AG04449 (cell line): ENCODE measurements around the gene ZP4.

ENCODE experiments used
- CTCF ChIA-PET: fragments of 350-600 bp; formaldehyde crosslinking; extraction: SDS; loops from one replicate; lab custom pipeline; 2021; ENCODE audit warnings: antibody characterized with exemption; lab: Yijun Ruan, JAX
- POLR2A ChIA-PET: fragments of 400-600, 350-600 bp; formaldehyde crosslinking; extraction: SDS; loops from one replicate; lab custom pipeline; 2020; ENCODE audit warnings: antibody characterized with exemption, inconsistent platforms; lab: Yijun Ruan, JAX
- DNase-seq: peaks from one replicate; pipeline ENCODE4 v3.0.0-alpha.2; 2010; ENCODE audit warnings: low read depth, low spot score
- H3K4me3 ChIP-seq: 2 replicates; pipeline ENCODE4 v1.5.1; 2011; ENCODE audit warnings: low read depth, mild to moderate bottlenecking, control low read depth, low read length
- TF ChIP-seq, protein P1 (sequence below): IDR thresholded peaks from one replicate; pipeline ENCODE4 v1.5.1; 2011; ENCODE audit warnings: mild to moderate bottlenecking, moderate library complexity, low read length, control low read depth, inconsistent platforms; ENCODE audit not compliant: insufficient read depth; ENCODE audit errors: missing control alignments

ZP4 gene

GRCh38 chr1:237913345-237913744 is 22.6 kb upstream of the ZP4 start:
- TF ChIP-seq, protein P1, sequence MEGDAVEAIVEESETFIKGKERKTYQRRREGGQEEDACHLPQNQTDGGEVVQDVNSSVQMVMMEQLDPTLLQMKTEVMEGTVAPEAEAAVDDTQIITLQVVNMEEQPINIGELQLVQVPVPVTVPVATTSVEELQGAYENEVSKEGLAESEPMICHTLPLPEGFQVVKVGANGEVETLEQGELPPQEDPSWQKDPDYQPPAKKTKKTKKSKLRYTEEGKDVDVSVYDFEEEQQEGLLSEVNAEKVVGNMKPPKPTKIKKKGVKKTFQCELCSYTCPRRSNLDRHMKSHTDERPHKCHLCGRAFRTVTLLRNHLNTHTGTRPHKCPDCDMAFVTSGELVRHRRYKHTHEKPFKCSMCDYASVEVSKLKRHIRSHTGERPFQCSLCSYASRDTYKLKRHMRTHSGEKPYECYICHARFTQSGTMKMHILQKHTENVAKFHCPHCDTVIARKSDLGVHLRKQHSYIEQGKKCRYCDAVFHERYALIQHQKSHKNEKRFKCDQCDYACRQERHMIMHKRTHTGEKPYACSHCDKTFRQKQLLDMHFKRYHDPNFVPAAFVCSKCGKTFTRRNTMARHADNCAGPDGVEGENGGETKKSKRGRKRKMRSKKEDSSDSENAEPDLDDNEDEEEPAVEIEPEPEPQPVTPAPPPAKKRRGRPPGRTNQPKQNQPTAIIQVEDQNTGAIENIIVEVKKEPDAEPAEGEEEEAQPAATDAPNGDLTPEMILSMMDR = no peak
- CTCF ChIA-PET = no interaction called here
- no peak for DNase-seq
- H3K4me3 ChIP-seq = no peak overlapping the region
- POLR2A ChIA-PET = no interaction called here

DNA sequence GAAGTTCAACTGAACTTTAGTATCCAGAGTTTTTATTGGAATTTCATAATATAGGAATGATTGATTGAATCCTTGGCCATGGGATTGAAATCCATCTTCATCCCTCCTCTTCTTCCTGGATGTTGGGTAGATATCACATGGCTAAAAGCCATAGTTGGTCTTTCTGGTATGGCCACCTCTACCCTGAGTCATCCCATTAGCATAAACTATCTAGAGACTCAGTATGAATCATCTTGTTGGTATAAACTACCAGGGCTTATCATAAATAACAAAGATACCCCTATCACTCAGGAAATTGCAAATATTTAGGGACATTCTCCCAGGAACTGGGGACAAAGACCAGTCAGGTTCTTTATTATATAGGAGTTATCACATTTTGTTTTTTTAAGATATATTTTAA is 21.2 kb upstream of the ZP4 start:
- POLR2A ChIA-PET = no interaction called here

GRCh38 chr1:237910834-237911233 is 20.1 kb upstream of the ZP4 start:
- ChIA-PET POLR2A (no interaction called here), CTCF (no interaction called here)
- DNase-seq = no peak
- TF ChIP-seq, protein P1 = no peak
- H3K4me3 ChIP-seq = no peak overlapping the region

More for the DNA sequence above, 21.2 kb upstream of the ZP4 start:
- H3K4me3 ChIP-seq = no peak overlapping the region
- TF ChIP-seq, protein P1 = no peak
- no peak for DNase-seq
- CTCF ChIA-PET = no interaction called here

- no peak for DNase-seq
- CTCF ChIA-PET = no interaction called here
- H3K4me3 ChIP-seq = no peak overlapping the region
- TF ChIP-seq, protein P1 = no peak
- POLR2A ChIA-PET = no interaction called here
Observed at GRCh38 chr1:237903961-237904360, 13.2 kb upstream of the ZP4 start.

DNA sequence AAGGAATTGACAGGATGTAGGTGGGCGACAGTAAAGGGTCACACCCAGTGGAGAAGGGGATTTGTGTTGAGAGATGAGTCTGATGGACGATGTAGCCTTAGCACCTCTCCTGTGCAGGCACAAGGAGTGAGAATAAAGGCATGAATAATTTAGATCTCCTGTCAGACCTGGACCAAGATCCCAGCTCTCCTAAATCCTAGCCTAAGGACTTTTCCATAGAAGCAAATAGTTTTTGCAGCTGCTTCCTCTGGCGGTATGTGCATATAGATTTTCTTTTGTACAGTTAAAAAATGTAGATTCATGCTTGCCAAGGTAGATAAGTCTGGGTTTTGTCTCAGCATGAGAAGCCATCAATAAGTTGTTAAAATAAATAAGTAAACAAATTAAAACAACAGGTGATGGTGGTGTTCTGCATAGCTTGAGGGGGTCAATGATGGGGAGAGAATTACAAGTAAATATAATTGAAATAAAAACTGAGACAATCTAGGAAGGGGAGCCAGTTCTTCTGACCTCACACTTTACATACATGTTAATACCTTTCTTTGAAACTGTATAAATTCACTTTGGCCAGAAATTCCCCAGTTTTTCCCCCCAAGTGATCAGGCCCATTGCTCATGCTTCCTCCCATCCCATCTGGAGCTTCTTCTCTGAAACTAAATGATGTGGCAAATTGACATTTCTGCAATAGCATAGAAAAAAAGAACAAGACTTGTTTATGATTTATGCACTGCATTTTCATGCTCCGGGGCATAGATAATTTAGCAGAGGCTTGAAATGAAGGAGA is 12.4 kb upstream of the ZP4 start:
- POLR2A ChIA-PET = no interaction called here
- TF ChIP-seq, protein P1 = no peak
- no peak overlapping the region for H3K4me3 ChIP-seq
- CTCF ChIA-PET = no interaction called here
- DNase-seq = no peak

- ChIA-PET POLR2A (no interaction called here), CTCF (no interaction called here)
- DNase-seq = no peak
- TF ChIP-seq, protein P1 = no peak
- no peak overlapping the region for H3K4me3 ChIP-seq
Observed at GRCh38 chr1:237901299-237901934, 10.7 kb upstream of the ZP4 start.
